HepG2 (cell line): ENCODE measurements around the gene CIB2.

ENCODE experiments used
- CAMTA2 ChIP-seq: sonication (generic); formaldehyde crosslinking; IDR thresholded peaks from 2 replicates; pipeline ENCODE4 v1.4.0; 2020; ENCODE audit warnings: mild to moderate bottlenecking, missing genetic modification reagents, borderline replicate concordance
- CTCF ChIP-seq: sonication (generic); formaldehyde crosslinking; IDR thresholded peaks from 2 replicates; pipeline ENCODE4 v1.5.0; 2020; ENCODE audit warnings: mild to moderate bottlenecking, missing genetic modification reagents, moderate library complexity
- E2F5 ChIP-seq: sonication (generic); formaldehyde crosslinking; conservative IDR thresholded peaks from 2 replicates; pipeline ENCODE4 v1.4.0; 2020; ENCODE audit warnings: missing genetic modification reagents
- FOSL1 ChIP-seq: sonication (generic); formaldehyde crosslinking; IDR thresholded peaks from 2 replicates; pipeline ENCODE4 v1.9.0; 2021; ENCODE audit warnings: missing genetic modification reagents, borderline replicate concordance
- FOXO4 ChIP-seq: sonication (generic); formaldehyde crosslinking; conservative IDR thresholded peaks from 2 replicates; pipeline ENCODE4 v1.8.1; 2023; ENCODE audit warnings: missing genetic modification reagents
- NBN ChIP-seq: fragments of 450-650 bp; conservative IDR thresholded peaks from 2 replicates; pipeline ENCODE4 v1.6.1; 2017
- PLSCR1 ChIP-seq: sonication (generic); formaldehyde crosslinking; IDR thresholded peaks from 2 replicates; pipeline ENCODE4 v1.5.0; 2020; ENCODE audit warnings: missing genetic modification reagents, mild to moderate bottlenecking, borderline replicate concordance
- RFX1 ChIP-seq: fragments of 450-650 bp; IDR thresholded peaks from 2 replicates; pipeline ENCODE4 v1.6.1; 2017
- YY1 ChIP-seq: IDR thresholded peaks from 2 replicates; pipeline ENCODE4 v1.6.1; 2011; ENCODE audit warnings: low read length, low read depth, moderate library complexity, mild to moderate bottlenecking; ENCODE audit not compliant: insufficient read depth, insufficient replicate concordance
- ZBTB33 ChIP-seq: sonication (generic); formaldehyde crosslinking; IDR thresholded peaks from 2 replicates; pipeline ENCODE4 v1.4.0; 2020; ENCODE audit warnings: missing genetic modification reagents
- ZFX ChIP-seq: sonication (generic); formaldehyde crosslinking; IDR thresholded peaks from 2 replicates; pipeline ENCODE4 v1.4.0; 2020; ENCODE audit warnings: mild to moderate bottlenecking, low read depth, missing genetic modification reagents, moderate library complexity
- ZNF777 ChIP-seq: sonication (generic); formaldehyde crosslinking; IDR thresholded peaks from 2 replicates; pipeline ENCODE4 v1.4.0; 2020; ENCODE audit warnings: missing genetic modification reagents
- ZSCAN12 ChIP-seq: sonication (generic); formaldehyde crosslinking; IDR thresholded peaks from 2 replicates; pipeline ENCODE4 v1.9.0; 2021; ENCODE audit warnings: mild to moderate bottlenecking, missing genetic modification reagents

GRCh38 chr15:78164010-78164409 is 32.8 kb upstream of the CIB2 start:
- TF ChIP-seq CAMTA2 (CRISPR knock-in tag) = no peak
- TF ChIP-seq FOXO4 (CRISPR knock-in tag) = no peak
- no peak for TF ChIP-seq ZBTB33 (CRISPR knock-in tag)
- no peak for TF ChIP-seq CTCF (CRISPR knock-in tag)
- no peak for TF ChIP-seq ZNF777 (CRISPR knock-in tag)
- no peak for TF ChIP-seq FOSL1 (CRISPR knock-in tag)
- no peak for TF ChIP-seq ZSCAN12 (CRISPR knock-in tag)
- TF ChIP-seq E2F5 = no peak
- no peak for TF ChIP-seq ZFX (CRISPR knock-in tag)
- TF ChIP-seq RFX1 = no peak
- TF ChIP-seq YY1 = no peak
- TF ChIP-seq PLSCR1 (CRISPR knock-in tag) = no peak
- TF ChIP-seq NBN = no peak
